KOPT-K1 (cell line): ENCODE measurements around the gene LINS1.

Source experiments
- H3K27ac ChIP-seq: fragments of 200-600 bp; sonication (generic); 2 replicates; pipeline ENCODE4 v1.5.1; 2016; ENCODE audit warnings: antibody characterized with exemption, mild to moderate bottlenecking, low read depth, low read length; ENCODE audit not compliant: poor library complexity, severe bottlenecking
- H3K36me3 ChIP-seq: fragments of 200-600 bp; sonication (generic); 2 replicates; pipeline ENCODE4 v1.5.1; 2017; ENCODE audit warnings: antibody characterized with exemption, mild to moderate bottlenecking, low read length, moderate library complexity; ENCODE audit not compliant: insufficient read depth
- H3K9me3 ChIP-seq: fragments of 200-600 bp; sonication (generic); 2 replicates; pipeline ENCODE4 v1.5.1; 2017; ENCODE audit warnings: antibody characterized with exemption, low read length, mild to moderate bottlenecking; ENCODE audit not compliant: insufficient read depth, poor library complexity, severe bottlenecking

LINS1 gene

DNA sequence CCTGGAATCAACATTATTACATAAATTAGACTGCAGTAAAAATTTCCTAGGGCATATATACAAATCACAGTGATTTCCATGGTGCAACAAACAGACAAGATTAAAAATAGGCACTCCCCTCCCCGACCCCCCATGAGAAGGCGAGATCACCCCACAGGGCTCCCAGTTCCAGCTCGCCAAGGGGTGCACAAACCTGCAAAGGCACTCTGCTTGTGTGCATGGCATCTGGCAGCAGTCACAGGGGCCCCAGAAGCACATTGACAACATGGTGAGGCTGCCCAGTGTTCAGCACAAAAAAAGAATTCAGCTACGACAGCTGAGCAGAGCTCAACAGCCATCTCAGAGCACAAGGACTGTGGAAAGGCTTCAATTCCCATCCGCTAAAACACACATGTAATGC lies 54.0 kb downstream of the LINS1 start:
- Histone ChIP-seq H3K36me3 (no peaks in the 10 kb centered on the region), H3K9me3 (no peaks in the 10 kb centered on the region), H3K27ac (no peak overlapping the region)

GRCh38 chr15:100544946-100545345 lies 57.0 kb downstream of the LINS1 start:
- Histone ChIP-seq H3K36me3 (no peaks in the 10 kb centered on the region), H3K9me3 (no peaks in the 10 kb centered on the region), H3K27ac (no peak overlapping the region)

DNA sequence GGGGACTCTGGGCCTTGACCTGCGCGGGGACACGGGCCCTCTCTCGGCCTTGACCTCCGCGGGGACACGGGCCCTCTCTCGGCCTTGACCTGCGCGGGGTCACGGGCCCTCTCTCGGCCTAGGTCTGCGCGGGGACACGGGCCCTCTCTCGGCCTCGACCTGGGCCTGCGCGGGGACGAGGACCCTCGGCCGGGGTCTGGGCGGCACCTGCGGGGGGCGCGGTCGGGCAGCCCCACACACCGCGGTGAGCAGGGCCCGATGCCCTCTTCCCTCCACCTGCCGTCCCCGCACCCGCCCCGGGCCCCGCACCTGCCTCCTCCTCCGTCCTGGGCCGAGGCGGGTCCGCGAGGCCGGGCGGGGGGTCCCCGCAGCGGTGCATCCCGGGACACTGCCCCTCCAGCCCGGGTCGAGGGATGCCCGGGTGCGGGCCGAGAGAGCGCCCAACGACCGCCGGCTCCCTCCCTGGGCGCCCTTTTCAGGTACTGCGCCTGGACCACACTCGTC lies 57.6 kb downstream of the LINS1 start:
- no peaks in the 10 kb centered on the region for H3K36me3 ChIP-seq
- H3K27ac ChIP-seq = no peak overlapping the region
- H3K9me3 ChIP-seq = no peaks in the 10 kb centered on the region

- no peaks in the 10 kb centered on the region for H3K36me3 ChIP-seq
- no peak overlapping the region for H3K27ac ChIP-seq
- H3K9me3 ChIP-seq = peaks cover 9% of the 10 kb centered on the region
Observed at GRCh38 chr15:100542290-100542689, 59.7 kb downstream of the LINS1 start.

GRCh38 chr15:100537331-100537730 lies 64.7 kb downstream of the LINS1 start:
- H3K27ac ChIP-seq = no peak overlapping the region
- no peaks in the 10 kb centered on the region for H3K36me3 ChIP-seq
- peaks cover 9% of the 10 kb centered on the region for H3K9me3 ChIP-seq

- H3K36me3 ChIP-seq = no peaks in the 10 kb centered on the region
- peaks cover 9% of the 10 kb centered on the region for H3K9me3 ChIP-seq
- H3K27ac ChIP-seq = no peak overlapping the region
Observed at GRCh38 chr15:100536733-100537132, 65.3 kb downstream of the LINS1 start.

DNA sequence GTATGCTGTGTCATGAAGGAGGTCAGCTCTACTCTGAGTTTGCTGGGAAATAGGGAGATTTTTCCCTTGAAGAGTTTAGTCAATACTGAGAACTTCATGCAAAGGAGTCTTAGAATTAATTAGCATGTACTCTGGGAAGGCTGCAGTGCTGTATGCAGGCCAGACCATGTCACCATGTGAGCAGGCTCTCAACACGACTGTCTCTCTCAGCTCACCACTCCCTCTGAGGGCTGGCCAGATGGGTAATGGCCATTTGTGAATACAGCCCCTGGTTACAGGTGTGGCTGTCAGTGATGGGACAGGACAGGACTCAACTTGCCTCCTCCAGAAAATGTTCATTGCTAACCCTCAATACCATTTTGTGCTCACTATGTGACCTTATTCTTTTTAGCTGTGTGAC lies 68.1 kb downstream of the LINS1 start:
- no peaks in the 10 kb centered on the region for H3K36me3 ChIP-seq
- peaks cover 9% of the 10 kb centered on the region for H3K9me3 ChIP-seq

GRCh38 chr15:100531823-100532327 lies 70.1 kb downstream of the LINS1 start:
- no peak overlapping the region for H3K27ac ChIP-seq
- no peaks in the 10 kb centered on the region for H3K9me3 ChIP-seq
- H3K36me3 ChIP-seq = no peaks in the 10 kb centered on the region

More for the DNA sequence above, 68.1 kb downstream of the LINS1 start:
- H3K27ac ChIP-seq = no peak overlapping the region

DNA sequence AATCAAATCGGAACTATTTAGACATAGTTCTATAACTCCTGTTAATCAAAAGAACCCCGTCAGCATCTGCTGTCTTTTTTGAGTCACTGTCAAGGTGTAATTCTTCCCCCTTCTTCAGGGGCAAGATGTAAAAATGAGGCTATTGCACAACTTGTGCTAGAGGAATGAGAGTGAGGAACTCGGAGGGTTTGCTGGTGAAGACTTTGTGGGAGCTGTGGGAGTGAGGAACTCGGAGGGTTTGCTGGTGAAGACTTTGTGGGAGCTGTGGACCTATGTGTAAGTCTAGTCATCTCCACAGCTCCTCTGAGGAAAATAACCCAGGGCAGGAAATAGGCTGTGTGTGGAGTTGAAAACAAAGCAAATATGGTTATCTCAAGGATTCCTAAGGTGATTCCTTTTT lies 70.8 kb downstream of the LINS1 start:
- Histone ChIP-seq H3K27ac (no peak overlapping the region), H3K9me3 (no peaks in the 10 kb centered on the region), H3K36me3 (no peaks in the 10 kb centered on the region)

DNA sequence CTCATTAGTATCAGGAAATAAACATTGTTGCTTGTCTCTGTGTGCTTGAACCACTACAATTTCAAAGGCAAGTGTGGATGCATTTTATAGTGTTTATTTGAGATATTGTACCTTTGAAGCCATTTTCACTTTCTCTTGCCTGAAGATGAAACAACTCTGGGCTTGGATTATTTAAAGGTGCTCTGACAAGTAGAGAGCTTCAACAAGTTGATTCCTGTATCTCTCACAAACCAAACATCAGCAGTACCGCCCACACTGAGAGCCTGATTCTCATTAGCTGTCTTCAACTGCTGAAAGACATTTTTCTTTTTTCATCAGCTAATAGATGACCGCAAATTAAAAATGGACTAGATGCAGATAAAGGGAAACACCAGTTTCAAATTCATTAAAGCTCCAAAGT lies 72.4 kb downstream of the LINS1 start:
- Histone ChIP-seq H3K27ac (no peak overlapping the region), H3K36me3 (no peaks in the 10 kb centered on the region), H3K9me3 (no peaks in the 10 kb centered on the region)

DNA sequence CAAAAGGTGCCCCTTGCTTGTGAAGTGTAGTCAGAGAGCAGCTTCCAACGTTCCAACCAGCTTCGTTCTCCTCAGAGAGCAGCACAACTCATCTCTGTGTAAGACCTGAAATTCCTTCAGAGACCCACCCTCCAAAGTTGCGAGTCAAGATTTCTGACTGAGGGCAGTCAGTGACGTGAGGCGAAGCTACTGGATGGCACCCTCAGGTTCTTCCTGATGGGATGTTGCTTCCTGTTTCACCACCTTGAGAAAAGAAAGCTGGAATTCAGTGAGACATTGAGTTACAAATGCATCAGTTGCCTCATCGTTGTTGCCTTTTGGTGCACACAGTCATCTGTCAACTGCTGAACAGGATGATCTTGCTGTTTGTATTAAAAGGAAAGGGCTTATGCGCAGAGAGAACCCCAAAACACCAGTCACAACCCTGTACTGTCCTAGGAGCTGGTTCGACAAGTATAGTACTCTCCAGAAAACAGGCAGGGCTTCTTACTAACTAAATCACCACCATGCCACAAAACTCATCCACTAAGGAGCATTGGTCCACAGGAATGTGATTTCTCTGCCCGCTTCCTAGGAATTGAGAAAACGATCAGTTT lies 73.1 kb downstream of the LINS1 start, which contains the start of gene CERS3:
Gene CERS3, minus strand, starts transcription at position 118 of the 596 bp plus-strand sequence. CDS start 27,101 bp downstream, outside the sequence.
- H3K27ac ChIP-seq = no peak within 1 kb of the TSS
- H3K9me3 ChIP-seq = no peaks in the 10 kb centered on the region
- no peaks in the 10 kb centered on the region for H3K36me3 ChIP-seq

- H3K27ac ChIP-seq = no peak overlapping the region
- no peaks in the 10 kb centered on the region for H3K36me3 ChIP-seq
- no peaks in the 10 kb centered on the region for H3K9me3 ChIP-seq
Observed at GRCh38 chr15:100526027-100526481, 75.9 kb downstream of the LINS1 start.

DNA sequence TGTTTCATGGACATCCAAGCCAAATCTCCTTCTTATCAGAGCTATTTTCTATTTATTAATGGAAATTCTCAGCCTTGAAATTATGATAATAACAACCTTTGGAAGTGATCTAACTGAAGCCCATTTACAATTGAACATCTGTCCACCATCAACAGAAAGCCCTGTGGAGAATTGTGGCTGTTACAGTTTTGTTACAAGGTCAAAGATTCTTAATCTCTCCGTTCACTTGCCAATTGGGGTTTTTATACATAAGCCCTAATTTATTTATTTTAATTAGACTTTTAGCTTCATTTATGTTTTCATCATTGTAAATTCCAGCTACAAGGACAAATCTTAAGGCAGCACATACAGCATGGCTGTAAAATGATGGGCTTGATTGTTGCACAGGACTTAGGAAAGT lies 76.5 kb downstream of the LINS1 start:
- Histone ChIP-seq H3K27ac (no peak overlapping the region), H3K36me3 (no peaks in the 10 kb centered on the region), H3K9me3 (no peaks in the 10 kb centered on the region)

- H3K9me3 ChIP-seq = no peaks in the 10 kb centered on the region
- H3K27ac ChIP-seq = no peak overlapping the region
- H3K36me3 ChIP-seq = no peaks in the 10 kb centered on the region
Observed at GRCh38 chr15:100524326-100524725, 77.7 kb downstream of the LINS1 start.

DNA sequence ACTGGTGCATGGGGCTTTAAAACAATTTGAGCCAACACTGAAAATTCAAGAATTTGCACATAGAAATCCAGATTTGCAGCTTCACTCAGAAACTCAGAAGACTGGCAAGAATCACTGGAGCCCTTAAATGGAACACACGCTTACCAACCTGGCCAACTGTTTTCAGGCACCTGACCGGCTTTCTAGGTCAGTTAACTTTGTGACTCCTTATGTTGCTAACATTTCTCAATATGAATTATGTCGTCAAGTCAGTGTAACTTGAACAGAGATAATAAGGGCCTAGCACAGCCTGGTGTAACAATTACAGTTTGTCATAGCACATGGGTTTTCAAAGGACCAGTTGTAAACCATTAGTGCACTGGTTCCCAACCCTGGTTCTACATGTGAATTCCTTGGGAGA lies 80.1 kb downstream of the LINS1 start:
- no peaks in the 10 kb centered on the region for H3K9me3 ChIP-seq
- H3K36me3 ChIP-seq = no peaks in the 10 kb centered on the region
- H3K27ac ChIP-seq = no peak overlapping the region
